Skeletal muscle tissue (tissue), 4 donors: ENCODE data around the gene MZF1. TPM values are rescaled to one million over a fixed set of nuclear protein-coding genes. Genes with fewer than 3 reads are reported as not detected.

Source experiments
- H3K27ac ChIP-seq: one replicate; pipeline ENCODE4 v1.7.0; 2013; ENCODE audit warnings: mild to moderate bottlenecking, low read depth, low read length, inconsistent platforms
- H3K27me3 ChIP-seq, 3 donors: one replicate each; pipeline ENCODE4 v1.7.0; 2013; ENCODE audit warnings: low read length in 3 of 3; ENCODE audit not compliant: control insufficient read depth in 3 of 3, insufficient read depth in 3 of 3
- H3K36me3 ChIP-seq, 3 donors: one replicate each; pipeline ENCODE4 v1.7.0; 2013; ENCODE audit warnings: low read length in 3 of 3; ENCODE audit not compliant: control insufficient read depth in 3 of 3, insufficient read depth in 3 of 3
- H3K4me1 ChIP-seq, 3 donors: one replicate each; pipeline ENCODE4 v1.7.0; 2013; ENCODE audit warnings: low read length in 3 of 3, mild to moderate bottlenecking in 3 of 3; ENCODE audit not compliant: control insufficient read depth in 3 of 3, insufficient read depth in 3 of 3
- H3K4me3 ChIP-seq, 3 donors: one replicate each; pipeline ENCODE4 v1.7.0; 2013; ENCODE audit warnings: low read length in 3 of 3
- H3K9ac ChIP-seq, 3 donors: one replicate each; pipeline ENCODE4 v1.7.0; 2013; ENCODE audit warnings: low read length in 3 of 3, mild to moderate bottlenecking in 3 of 3, moderate library complexity in 2 of 3, low read depth in 1 of 3
- H3K9me3 ChIP-seq, 3 donors: one replicate each; pipeline ENCODE4 v1.7.0; 2013; ENCODE audit warnings: low read length in 3 of 3; ENCODE audit not compliant: control insufficient read depth in 3 of 3
- total RNA-seq: library from RNA; depleted of rRNA; stranded (reverse); fragments of >200 nt; gene quantifications from one replicate; pipeline ENCODE4 v1.2.3, GENCODE V29; 2014
- donor health status: Osteomylitis.

The MZF1 gene
- total RNA-seq, 1 donor from 2014 or later, result 6.8 TPM

- peak within 1 kb of the TSS; percentile 95 to 96 (median 95) for H3K9ac ChIP-seq
- no peaks in the 10 kb centered on the region for H3K9me3 ChIP-seq
- H3K4me3 ChIP-seq, result peak within 1 kb of the TSS; percentile 93 to 97 (median 96)
- H3K27ac ChIP-seq, result peak within 1 kb of the TSS; percentile 94
- peaks cover 38 to 55% (median 38%) of the 10 kb centered on the region in 3 donors for H3K4me1 ChIP-seq
- no peaks in the 10 kb centered on the region for H3K27me3 ChIP-seq
- peaks cover 11 to 18% (median 17%) of the 10 kb centered on the region in 3 donors for H3K36me3 ChIP-seq
Measured at GRCh38 chr19:58519355-58520256, 53.5 kb downstream of the MZF1 start, which contains the start of gene ZBTB45. ZBTB45 (minus strand) TSS chr19:58519810; CDS start chr19:58517673, 2,137 bp downstream.

- peak overlapping the region; percentile 93 to 97 (median 96) for H3K4me3 ChIP-seq
- H3K4me1 ChIP-seq, result peaks cover 41 to 59% (median 42%) of the 10 kb centered on the region in 3 donors
- H3K9ac ChIP-seq, result peak overlapping the region; percentile 95 to 96 (median 95)
- H3K27ac ChIP-seq, result peak overlapping the region; percentile 94
- H3K36me3 ChIP-seq, result peaks cover 11 to 18% (median 17%) of the 10 kb centered on the region in 3 donors
- no peaks in the 10 kb centered on the region for H3K9me3 ChIP-seq
- H3K27me3 ChIP-seq, result no peaks in the 10 kb centered on the region
Measured at GRCh38 chr19:58519087-58519354, 54.1 kb downstream of the MZF1 start.

GRCh38 chr19:58518256-58519086 lies 54.7 kb downstream of the MZF1 start:
- Histone ChIP-seq H3K9ac (peak overlapping the region; percentile 95 to 96 (median 95)), H3K4me1 (peaks cover 44 to 59% (median 46%) of the 10 kb centered on the region in 3 donors), H3K9me3 (no peaks in the 10 kb centered on the region), H3K27me3 (no peaks in the 10 kb centered on the region), H3K4me3 (peak overlapping the region; percentile 93 to 97 (median 96)), H3K27ac (peak overlapping the region; percentile 94), H3K36me3 (peaks cover 11 to 18% (median 17%) of the 10 kb centered on the region in 3 donors)

GRCh38 chr19:58516964-58517833 lies 55.9 kb downstream of the MZF1 start:
- Histone ChIP-seq H3K9ac (no peak overlapping the region), H3K4me3 (no peak overlapping the region), H3K4me1 (peaks cover 44 to 59% (median 46%) of the 10 kb centered on the region in 3 donors)

GRCh38 chr19:58516246-58516836 lies 56.8 kb downstream of the MZF1 start:
- H3K4me3 ChIP-seq, result no peak overlapping the region
- H3K9ac ChIP-seq, result peak overlapping the region in 2 of 3 donors; percentile 64 to 65
- H3K9me3 ChIP-seq, result no peaks in the 10 kb centered on the region
- H3K4me1 ChIP-seq, result peaks cover 43 to 59% (median 44%) of the 10 kb centered on the region in 3 donors
- peaks cover 12 to 18% (median 17%) of the 10 kb centered on the region in 3 donors for H3K36me3 ChIP-seq
- no peak overlapping the region for H3K27ac ChIP-seq
- no peaks in the 10 kb centered on the region for H3K27me3 ChIP-seq

More at GRCh38 chr19:58516964-58517833, 55.9 kb downstream of the MZF1 start:
- Histone ChIP-seq H3K36me3 (peaks cover 12 to 18% (median 17%) of the 10 kb centered on the region in 3 donors), H3K27ac (no peak overlapping the region), H3K9me3 (no peaks in the 10 kb centered on the region), H3K27me3 (no peaks in the 10 kb centered on the region)

- Histone ChIP-seq H3K36me3 (peaks cover 12 to 18% (median 17%) of the 10 kb centered on the region in 3 donors), H3K4me1 (peaks cover 39 to 54% (median 40%) of the 10 kb centered on the region in 3 donors), H3K4me3 (peak overlapping the region in 1 of 3 donors; percentile 23), H3K27ac (no peak overlapping the region), H3K27me3 (no peaks in the 10 kb centered on the region), H3K9ac (peak overlapping the region in 2 of 3 donors; percentile 51 to 64), H3K9me3 (no peaks in the 10 kb centered on the region)
Measured at GRCh38 chr19:58515259-58515658, 57.9 kb downstream of the MZF1 start.

GRCh38 chr19:58514564-58515022 lies 58.5 kb downstream of the MZF1 start:
- H3K27me3 ChIP-seq, result no peaks in the 10 kb centered on the region
- H3K36me3 ChIP-seq, result peaks cover 12 to 18% (median 17%) of the 10 kb centered on the region in 3 donors
- H3K27ac ChIP-seq, result no peak overlapping the region
- H3K4me3 ChIP-seq, result peak overlapping the region; percentile 16 to 66 (median 66)
- peaks cover 37 to 49% (median 39%) of the 10 kb centered on the region in 3 donors for H3K4me1 ChIP-seq
- H3K9ac ChIP-seq, result peak overlapping the region; percentile 27 to 73 (median 38)
- H3K9me3 ChIP-seq, result no peaks in the 10 kb centered on the region

GRCh38 chr19:58513694-58514563 lies 59.2 kb downstream of the MZF1 start:
- H3K36me3 ChIP-seq, result peaks cover 12 to 18% (median 17%) of the 10 kb centered on the region in 3 donors
- H3K9me3 ChIP-seq, result no peaks in the 10 kb centered on the region
- peak overlapping the region; percentile 65 to 66 (median 66) for H3K4me3 ChIP-seq
- no peaks in the 10 kb centered on the region for H3K27me3 ChIP-seq
- H3K27ac ChIP-seq, result no peak overlapping the region
- H3K4me1 ChIP-seq, result peaks cover 36 to 42% (median 37%) of the 10 kb centered on the region in 3 donors
- peak overlapping the region; percentile 27 to 73 (median 56) for H3K9ac ChIP-seq
